Right ventricle myocardium inferior (tissue), 1 donor: ENCODE measurements around the gene FBXL16. TPM values are rescaled to one million over a fixed set of nuclear protein-coding genes. Genes with fewer than 3 reads are reported as not detected.
"Not testable (repeated sequence)": the region's sequence is repeated elsewhere in the genome, so short reads cannot be mapped to it uniquely, and the experiment has no call there.

ENCODE experiments used
- ATAC-seq: fragments of 200-7000 bp; cut with Tn5 transposase; one replicate; pipeline ENCODE4 v1.9.1; 2020; ENCODE audit warnings: mild to moderate bottlenecking, moderate library complexity
- DNase-seq: peaks from one replicate; pipeline ENCODE4 v3.0.0; 2021; ENCODE audit errors: missing footprints
- intact Hi-C: fragments of 100-400 bp; cut with DNase I; formaldehyde crosslinking; loops from one replicate; pipeline ENCODE4 v1.11.0; 2022
- total RNA-seq: library from RNA; stranded (reverse); fragmentation: NEBNext Ultra II Directional; extraction: Animal tissue kit (Norgen Biotek cat#: 25700); gene quantifications from one replicate; pipeline ENCODE4 v1.2.1, GENCODE V29; 2021
- donor health status: DM: no; HTN: yes; CAD: no; lungs with severe emphysema.

FBXL16 gene
- total RNA-seq, 1 donor from 2014 or later: not detected

DNA sequence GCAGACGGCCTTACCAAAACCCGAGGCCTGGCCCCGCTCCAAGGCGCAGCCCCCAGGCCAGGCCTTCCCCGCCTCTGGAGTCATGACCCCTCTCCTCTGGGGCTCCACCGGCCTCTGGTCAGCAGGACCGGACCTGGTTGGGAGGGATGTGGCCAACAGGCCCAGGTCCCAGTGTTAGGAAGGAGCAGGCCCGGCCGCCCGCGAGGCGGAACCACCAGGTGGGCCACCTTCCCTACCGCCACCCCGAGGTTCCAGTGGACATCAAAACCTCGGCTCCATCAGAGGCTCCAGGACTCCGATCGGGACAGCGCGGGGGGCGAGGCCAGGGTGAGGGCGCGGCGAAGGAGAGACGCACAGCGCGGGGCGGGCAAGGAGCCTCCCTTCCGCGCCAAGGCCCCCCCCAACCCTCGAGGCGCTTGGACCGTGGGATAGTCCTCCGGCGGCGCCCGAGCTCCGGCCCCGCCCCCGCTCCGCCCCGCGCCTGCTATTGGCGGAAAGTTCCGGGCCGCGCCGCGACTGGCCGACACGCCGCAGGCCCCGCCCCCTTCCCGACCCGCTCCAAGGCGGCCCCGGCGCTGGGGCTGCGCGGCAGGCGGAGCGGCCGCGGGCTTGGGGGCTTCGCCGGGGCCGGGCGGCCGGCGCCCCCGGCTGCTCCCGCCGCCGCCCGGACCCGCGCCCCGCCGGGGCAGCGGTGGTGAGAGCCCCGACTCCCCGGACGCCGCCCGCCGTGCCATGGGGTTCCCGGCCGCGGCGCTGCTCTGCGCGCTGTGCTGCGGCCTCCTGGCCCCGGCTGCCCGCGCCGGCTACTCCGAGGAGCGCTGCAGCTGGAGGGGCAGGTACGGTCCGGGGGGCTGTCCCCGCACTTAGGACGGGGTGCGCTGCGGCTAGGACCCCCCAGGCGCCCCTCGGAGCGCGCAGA lies 9.2 kb upstream of the FBXL16 start, which contains the start of gene METRN:
Gene METRN (plus strand): TSS at position 561 of the 919 bp plus-strand sequence. CDS start 172 bp downstream, at position 733.
- peak; percentile 93 for ATAC-seq
- intact Hi-C loops: loop anchor here (2.0 kb wide), 1 partner anchor 26 kb away; the partner anchor contains the start of gene CIAO3
- DNase-seq: peak; percentile 96

DNA sequence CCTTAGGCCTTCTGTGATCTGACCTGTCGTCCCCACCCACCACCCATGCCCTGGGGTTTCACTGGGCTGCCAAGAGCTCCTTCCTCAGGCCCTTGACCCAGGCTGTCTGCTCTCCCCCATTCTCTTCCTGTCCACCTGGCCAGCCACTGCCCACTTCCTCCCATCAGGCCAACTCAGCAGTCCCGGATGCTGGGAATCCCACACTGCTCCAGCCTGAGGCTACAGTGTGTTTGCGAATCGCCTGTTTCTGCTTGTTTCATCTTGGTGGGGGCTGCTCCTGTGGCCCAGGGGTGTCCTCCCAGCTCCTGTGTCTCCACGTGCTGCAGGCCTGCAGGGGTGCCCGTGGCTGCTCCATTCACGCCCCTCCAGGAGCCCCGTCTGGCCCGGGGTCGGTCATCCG lies 8.5 kb upstream of the FBXL16 start:
- ATAC-seq (no peak), DNase-seq (no peak)
- intact Hi-C loops: loop anchor here (2.0 kb wide), 1 partner anchor 27 kb away; the partner anchor contains the start of gene CIAO3

GRCh38 chr16:712740-713250 lies 7.2 kb upstream of the FBXL16 start:
- intact Hi-C loops, DNase-seq, ATAC-seq: not testable (repeated sequence)

DNA sequence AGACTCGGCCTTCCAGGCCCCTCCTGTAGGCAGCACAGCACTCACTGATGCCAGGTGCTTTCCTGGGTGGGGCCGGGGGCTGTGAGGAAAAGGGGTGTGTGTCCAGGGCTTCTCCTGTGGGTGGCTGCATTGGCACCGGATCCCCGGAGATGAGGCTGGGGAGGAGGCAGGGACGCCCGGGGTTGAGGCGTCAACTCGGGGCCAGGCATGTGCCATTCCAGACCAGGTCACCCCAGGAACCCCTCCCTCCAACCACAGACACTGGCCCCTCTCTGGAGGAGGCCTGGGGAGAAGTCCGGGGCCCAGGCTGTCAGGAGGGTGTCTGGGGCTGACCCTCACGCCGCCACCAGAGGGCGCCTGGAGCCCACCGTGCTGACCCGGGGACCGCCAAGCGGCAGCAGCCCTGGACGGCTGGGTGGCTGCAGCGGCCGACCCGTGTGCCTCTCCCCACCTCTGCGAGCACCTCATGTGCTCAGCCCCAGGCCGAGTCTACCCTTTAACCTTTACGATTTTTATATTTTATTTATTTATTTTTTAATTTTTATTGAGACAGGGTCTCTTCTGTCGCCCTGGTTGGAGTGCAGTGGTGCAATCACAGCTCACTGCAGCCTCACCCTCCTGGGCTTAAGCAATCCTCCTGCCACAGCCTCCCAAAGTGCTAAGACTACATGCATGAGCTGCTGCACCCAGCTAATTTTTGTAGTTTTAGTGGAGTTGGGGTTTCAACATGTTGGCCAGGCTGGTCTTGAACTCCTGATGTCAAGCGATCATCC lies 6.1 kb upstream of the FBXL16 start:
- DNase-seq (peak; percentile 90), ATAC-seq (peak; percentile 66)
- intact Hi-C loops: loop anchor here (1.0 to 2.0 kb wide), 2 partner anchors 73 to 344 kb away; no protein-coding TSS in a partner anchor

- no peak for ATAC-seq
- intact Hi-C loops: loop anchor here (1.0 to 2.0 kb wide), 2 partner anchors 74 to 344 kb away; no protein-coding TSS in a partner anchor
These were observed 5.5 kb upstream of the FBXL16 start for GRCh38 chr16:711084-711483.

GRCh38 chr16:710500-711075 lies 5.0 kb upstream of the FBXL16 start:
- intact Hi-C loops: loop anchor here (1.0 to 2.0 kb wide), 2 partner anchors 74 to 345 kb away; no protein-coding TSS in a partner anchor
- ATAC-seq (no peak), DNase-seq (no peak)

More at GRCh38 chr16:711084-711483, 5.5 kb upstream of the FBXL16 start:
- DNase-seq: no peak

DNA sequence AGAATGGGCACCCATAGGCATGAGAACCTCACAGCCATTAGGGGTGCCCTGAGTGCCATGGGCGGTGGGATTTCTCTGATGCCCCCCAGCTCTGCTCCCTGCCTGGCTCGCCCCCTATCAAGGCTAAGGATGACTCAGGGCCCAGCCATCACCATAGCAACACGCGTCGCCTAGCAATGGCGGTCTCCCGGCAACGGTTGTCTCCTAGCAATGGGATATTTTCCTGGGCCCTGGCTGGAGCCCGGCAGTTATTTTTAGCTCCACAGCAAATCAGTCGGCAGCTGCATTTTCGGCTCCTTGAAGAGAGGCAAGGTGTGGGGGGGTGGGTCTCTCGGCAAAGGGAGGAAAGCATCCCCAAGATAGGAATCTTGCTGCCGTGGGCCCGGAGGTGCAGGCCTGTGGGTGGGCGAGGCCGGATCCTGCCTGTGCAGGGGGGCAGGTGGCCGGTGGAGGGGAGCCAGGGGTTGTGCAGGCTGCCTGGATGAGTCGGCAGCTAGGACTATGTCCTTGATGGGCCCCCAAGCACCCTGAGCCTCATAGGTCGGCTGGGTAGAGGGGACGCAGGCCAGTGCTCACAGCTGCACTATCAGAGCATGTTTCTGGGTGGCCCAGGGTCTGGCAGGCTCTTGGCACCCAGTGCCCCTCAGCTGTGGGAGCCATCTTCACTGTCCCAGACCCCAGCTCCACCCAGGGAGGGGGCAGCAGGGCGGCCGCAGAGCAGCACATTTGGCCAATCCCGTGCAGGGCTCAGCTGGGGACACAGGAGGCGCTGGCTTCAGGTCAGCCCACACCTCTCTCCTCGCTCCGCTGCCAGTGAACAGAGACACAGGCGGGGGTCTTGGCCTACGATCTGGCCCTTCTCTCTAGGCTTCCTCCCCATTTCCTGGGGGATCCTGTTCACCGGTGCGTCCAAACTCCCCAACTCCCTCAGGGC lies 4.2 kb upstream of the FBXL16 start:
- intact Hi-C loops: loop anchor here (2.0 kb wide), 1 partner anchor 75 kb away; no protein-coding TSS in a partner anchor
- no peak for ATAC-seq

GRCh38 chr16:708959-709358 lies 3.4 kb upstream of the FBXL16 start:
- intact Hi-C loops: no loop called here
- no peak for DNase-seq

More for the DNA sequence above, 4.2 kb upstream of the FBXL16 start:
- no peak for DNase-seq

DNA sequence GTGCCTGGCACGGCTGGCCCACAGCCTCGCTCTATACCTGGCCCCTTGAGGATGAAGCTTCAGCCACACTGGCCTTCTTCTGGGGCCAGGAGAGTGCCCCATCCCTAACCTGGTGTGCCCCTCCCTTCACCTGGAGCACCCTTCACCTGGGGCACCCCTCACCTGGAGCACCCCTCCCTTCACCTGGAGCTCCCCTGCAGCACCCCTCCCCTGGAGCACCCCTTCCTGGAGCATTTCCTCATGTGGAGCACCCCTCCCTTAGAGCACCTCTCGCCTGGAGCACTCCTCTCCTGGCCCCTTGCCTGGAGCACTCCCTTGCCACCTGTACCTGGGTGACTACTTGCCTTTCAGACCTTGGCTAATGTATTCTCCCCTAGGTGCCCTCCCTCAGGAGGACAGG lies 2.4 kb upstream of the FBXL16 start:
- intact Hi-C loops: no loop called here
- ATAC-seq: no peak
- DNase-seq: no peak

More at GRCh38 chr16:708959-709358, 3.4 kb upstream of the FBXL16 start:
- ATAC-seq: no peak

GRCh38 chr16:707062-707538 lies 1.5 kb upstream of the FBXL16 start:
- DNase-seq: no peak
- intact Hi-C loops: no loop called here
- no peak for ATAC-seq

GRCh38 chr16:706189-707061 lies 824 bp upstream of the FBXL16 start:
- ATAC-seq (no peak), DNase-seq (no peak)
- intact Hi-C loops: no loop called here

GRCh38 chr16:704552-705380 lies 835 bp downstream of the FBXL16 start:
- ATAC-seq: no peak
- intact Hi-C loops: no loop called here

GRCh38 chr16:704047-704446 lies 1.6 kb downstream of the FBXL16 start:
- no peak for ATAC-seq
- no peak for DNase-seq

More at GRCh38 chr16:704552-705380, 835 bp downstream of the FBXL16 start:
- no peak for DNase-seq

GRCh38 chr16:703406-703805 lies 2.2 kb downstream of the FBXL16 start:
- ATAC-seq (no peak), DNase-seq (no peak)
- intact Hi-C loops: no loop called here

More at GRCh38 chr16:704047-704446, 1.6 kb downstream of the FBXL16 start:
- intact Hi-C loops: no loop called here

- no peak for ATAC-seq
- intact Hi-C loops: no loop called here
- no peak for DNase-seq
These were observed 3.3 kb downstream of the FBXL16 start for GRCh38 chr16:702341-702740.
